HG03175 (cell line): Measurements from ENCODE around the gene FAM90A26.
"Not testable (repeated sequence)": the region's sequence is repeated elsewhere in the genome, so short reads cannot be mapped to it uniquely, and the experiment has no call there.

Experiments used
- ATAC-seq: cut with Tn5 transposase; IDR thresholded peaks from one replicate; pipeline ENCODE4 v1.9.1; 2021; ENCODE audit warnings: mild to moderate bottlenecking, moderate library complexity; ENCODE audit not compliant: unreplicated experiment

The FAM90A26 gene

DNA sequence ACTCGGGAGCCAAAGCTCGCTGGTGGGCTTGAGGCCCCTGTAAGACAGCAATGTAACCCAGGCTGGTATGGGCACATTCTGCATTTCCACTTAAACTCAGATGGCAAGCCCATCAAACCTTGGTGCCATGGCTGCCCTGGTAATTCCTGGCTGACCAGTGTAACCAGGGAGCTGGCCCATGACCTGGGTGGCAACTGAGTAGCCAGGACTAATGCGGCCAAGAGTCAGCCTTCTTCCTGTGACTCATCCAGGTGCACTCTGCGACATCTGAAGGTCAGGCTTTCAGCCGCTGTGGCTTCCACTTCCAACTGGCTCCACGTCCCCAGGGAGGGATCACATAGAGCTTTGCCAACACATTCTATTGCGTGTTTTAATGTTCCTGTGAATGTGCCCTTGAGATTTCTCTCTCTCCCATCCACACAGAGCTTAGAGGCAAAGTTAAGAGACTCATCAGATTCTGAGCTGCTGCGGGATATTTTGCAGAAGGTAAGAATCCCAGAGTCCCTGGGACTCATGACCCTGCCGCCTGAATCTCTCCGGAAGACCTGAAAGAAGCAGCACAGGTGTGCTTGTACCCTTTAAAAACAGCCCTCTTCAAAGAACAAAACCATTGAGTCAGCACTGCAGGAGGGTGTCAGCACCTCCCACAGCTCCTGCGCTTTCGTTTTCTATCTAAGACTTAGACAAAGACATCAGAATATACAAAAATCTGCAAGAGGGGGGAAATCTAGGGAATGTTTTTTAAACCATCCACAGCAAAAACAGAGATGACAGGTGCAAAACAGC is 14.9 kb upstream of the FAM90A26 start:
- not testable (repeated sequence) for ATAC-seq

DNA sequence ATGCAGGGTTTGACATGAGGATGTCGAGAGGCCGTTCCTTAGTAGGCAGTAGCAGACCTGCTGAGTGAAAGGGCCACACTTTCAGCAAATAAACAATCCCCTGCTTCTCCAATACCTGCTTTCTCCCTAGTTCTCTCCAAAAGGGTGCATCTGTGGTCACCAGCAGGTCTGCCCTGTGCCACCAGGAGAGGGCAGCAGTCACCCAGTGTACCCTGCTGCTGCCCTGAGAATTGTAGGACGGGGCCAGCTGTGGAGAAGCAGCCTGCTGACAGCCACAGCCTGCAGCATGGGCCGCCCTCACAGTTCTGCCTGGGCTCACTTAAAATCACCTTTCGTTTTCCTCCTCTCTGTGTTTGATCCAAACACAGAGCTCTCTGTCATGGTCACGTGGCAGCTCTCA is 11.8 kb upstream of the FAM90A26 start:
- not testable (repeated sequence) for ATAC-seq

DNA sequence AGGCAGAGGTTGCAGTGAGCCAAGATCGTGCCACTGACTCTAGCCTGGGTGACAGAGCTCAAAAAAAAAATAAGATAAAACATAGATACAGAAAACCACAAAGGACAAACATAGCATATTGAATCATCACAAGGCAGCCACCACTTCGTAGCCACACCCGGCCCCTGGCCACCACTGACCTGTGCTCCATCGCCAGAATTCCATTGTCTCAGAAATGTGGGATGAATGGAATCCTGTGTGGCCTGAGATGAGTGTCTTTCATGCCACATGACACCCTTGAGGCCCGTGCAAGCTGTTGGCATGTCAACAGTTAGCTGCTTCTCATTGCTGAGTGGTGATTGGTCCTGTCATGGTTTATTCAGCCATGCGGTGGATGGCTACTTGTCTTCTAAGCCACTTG is 10.2 kb upstream of the FAM90A26 start:
- ATAC-seq = not testable (repeated sequence)

DNA sequence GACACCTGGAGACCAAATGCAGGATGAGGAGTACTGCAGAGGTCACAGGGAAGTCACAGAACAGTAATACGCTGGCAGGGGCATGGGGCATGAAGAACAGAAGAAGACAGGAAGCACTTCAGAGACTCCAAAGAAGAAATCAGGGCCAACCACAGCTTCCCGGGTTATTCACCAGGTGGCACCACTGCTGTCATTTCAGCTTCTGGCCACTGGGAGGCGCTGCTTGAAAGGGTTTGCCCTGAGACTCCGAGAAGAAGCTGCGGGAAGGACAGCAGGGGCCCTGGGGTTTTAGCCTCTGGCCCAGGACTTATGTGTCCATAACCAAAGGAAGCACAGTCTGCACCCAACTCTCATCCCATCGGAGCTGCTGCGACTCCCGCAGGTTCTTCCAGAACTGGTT is 4.2 kb upstream of the FAM90A26 start:
- ATAC-seq = not testable (repeated sequence)

DNA sequence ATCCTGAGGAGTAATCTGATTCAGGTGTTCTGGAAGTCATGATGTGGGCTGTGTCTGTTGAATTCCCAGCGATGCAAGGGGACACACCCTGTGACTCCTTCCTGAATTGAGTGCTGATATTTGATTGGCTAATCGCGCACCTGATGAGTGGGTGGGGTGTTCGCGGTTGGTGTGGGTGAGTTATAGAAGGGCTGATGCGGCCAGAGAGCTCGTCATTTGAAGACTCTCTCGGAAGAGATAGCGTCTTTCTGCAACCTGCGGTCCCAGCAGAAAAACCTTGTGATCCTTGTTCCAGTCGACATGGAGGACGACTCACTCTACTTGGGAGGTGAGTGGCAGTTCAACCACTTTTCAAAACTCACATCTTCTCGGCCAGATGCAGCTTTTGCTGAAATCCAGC is 40.1 kb downstream of the FAM90A26 start, which contains the start of gene USP17L10:
TSS of gene USP17L10 (plus strand) at position 301 of the 400 bp plus-strand sequence. CDS start at position 301, 0 bp downstream.
- ATAC-seq = not testable (repeated sequence)

DNA sequence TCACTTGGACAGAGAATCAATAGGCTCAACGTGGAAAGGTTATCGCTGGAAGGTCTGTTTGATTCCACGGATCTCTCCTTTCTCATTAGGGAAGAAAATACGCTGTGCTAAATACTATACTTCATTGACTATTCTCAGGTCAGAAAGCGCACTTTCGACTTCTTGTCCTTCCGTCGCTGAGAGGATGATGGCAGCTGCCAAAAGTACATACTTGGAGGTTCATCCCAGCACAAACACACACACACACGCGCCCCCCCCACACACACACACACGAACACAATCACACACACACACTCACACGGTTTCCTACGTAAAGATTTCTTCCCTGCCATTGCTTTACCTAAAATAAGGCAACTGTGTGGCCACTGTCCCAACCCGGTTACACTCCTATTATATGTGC is 44.5 kb downstream of the FAM90A26 start:
- ATAC-seq = not testable (repeated sequence)

DNA sequence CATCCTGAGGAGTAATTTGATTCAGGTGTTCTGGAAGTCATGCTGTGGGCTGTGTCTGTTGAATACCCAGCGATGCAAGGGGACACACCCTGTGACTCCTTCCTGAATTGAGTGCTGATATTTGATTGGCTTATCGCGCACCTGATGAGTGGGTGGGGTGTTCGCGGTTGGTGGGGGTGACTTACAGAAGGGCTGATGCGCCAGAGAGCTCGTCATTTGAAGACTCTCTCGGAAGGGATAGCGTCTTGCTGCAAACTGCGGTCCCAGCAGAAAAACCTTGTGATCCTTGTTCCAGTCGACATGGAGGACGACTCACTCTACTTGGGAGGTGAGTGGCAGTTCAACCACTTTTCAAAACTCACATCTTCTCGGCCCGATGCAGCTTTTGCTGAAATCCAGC is 44.9 kb downstream of the FAM90A26 start, which contains the start of gene USP17L11:
TSS of gene USP17L11 (plus strand) at position 301 of the 400 bp plus-strand sequence. CDS start at position 301, 0 bp downstream.
- ATAC-seq = not testable (repeated sequence)

DNA sequence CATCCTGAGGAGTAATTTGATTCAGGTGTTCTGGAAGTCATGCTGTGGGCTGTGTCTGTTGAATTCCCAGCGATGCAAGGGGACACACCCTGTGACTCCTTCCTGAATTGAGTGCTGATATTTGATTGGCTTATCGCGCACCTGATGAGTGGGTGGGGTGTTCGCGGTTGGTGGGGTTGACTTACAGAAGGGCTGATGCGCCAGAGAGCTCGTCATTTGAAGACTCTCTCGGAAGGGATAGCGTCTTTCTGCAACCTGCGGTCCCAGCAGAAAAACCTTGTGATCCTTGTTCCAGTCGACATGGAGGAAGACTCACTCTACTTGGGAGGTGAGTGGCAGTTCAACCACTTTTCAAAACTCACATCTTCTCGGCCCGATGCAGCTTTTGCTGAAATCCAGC is 49.6 kb downstream of the FAM90A26 start, which contains the start of gene USP17L12:
TSS of gene USP17L12 (plus strand) at position 301 of the 400 bp plus-strand sequence. CDS start at position 301, 0 bp downstream.
- ATAC-seq = not testable (repeated sequence)

DNA sequence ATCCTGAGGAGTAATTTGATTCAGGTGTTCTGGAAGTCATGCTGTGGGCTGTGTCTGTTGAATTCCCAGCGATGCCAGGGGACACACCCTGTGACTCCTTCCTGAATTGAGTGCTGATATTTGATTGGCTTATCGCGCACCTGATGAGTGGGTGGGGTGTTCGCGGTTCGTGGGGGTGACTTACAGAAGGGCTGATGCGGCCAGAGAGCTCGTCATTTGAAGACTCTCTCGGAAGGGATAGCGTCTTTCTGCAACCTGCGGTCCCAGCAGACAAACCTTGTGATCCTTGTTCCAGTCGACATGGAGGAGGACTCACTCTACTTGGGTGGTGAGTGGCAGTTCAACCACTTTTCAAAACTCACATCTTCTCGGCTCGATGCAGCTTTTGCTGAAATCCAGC is 54.4 kb downstream of the FAM90A26 start, which contains the start of gene USP17L13:
TSS of gene USP17L13 (plus strand) at position 301 of the 400 bp plus-strand sequence. CDS start at position 301, 0 bp downstream.
- ATAC-seq = not testable (repeated sequence)
